HG02973 (cell line): ENCODE data around the gene ZFAND5.
A peak's percentile ranks its signal among the peaks of the same experiment; 100 is the strongest.

Experiments used
- ATAC-seq: cut with Tn5 transposase; IDR thresholded peaks from one replicate; pipeline ENCODE4 v1.9.1; 2021; ENCODE audit warnings: moderate library complexity; ENCODE audit not compliant: unreplicated experiment

Gene ZFAND5

DNA sequence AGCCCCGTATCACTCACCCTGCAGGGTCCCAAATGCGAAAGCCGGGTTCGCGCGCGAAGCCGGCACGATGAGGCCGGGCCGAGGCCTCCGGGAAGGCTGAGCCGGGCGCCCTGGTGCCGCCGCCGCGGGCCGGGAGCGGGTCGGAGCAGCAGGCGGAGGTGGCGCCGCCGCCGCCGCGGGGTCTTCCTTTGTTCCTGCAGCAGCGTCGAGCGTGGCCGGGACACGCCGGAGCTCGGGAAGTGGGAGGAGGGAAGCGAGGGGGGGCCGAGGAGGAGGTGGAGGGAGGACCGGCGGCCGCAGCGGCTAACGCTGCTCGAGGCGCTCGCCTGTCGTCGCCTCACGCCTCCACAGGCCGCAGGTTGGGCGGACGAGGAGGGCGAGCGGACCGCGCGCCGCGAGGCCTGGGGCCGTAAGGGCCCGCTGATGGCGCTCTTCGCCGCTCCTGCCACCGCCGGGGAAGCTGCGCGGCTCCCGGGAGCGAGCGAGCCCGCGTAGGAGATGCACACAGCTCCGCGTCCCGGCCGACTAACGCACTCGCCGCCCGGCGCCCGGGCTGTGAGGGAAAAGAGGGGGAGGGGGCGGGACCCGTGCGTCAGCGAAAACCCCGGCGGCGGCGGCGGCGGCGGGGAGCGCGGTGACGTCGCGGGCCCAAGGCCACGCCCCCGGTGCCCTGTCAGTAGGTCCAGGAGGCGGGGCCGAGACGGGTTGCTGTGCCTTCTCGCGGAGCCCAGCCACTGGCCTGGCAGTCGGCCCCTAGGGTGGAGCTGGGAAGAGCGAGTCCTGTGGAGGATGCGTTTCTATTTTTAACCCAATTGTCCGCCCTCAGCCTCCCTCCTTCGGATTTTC is at the start of gene ZFAND5:
ZFAND5 (minus strand) TSS at position 530 of the 846 bp plus-strand sequence. CDS start 4,430 bp downstream, outside the sequence.
- ATAC-seq: peak; percentile 79

DNA sequence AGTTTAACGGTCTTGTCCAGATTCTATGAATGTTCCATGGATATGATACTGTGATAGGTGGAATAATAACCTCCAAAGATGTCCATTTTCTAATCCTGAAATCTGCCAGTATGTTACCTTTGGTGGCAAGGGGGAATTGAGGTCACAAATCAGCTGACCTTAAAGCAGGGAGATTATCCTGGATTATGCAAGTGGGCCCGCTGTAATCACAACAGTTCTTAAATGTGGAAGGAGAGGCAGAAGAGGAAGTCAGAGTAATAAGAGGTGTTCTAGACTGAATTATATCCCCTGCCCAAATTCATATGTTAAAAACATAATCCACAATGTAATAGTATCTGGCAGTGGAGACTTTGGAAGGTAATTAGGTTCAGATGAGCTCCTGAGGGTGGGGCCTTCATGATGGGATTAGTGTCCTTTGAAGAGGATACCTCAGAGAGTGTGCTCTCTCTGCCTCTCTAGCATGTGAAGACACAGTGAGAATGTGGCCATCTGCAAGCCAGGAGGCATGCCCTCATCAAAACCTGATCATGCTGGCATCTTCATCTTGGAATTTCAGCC is 47.6 kb upstream of the ZFAND5 start:
- no peak for ATAC-seq

- no peak for ATAC-seq
Observed at GRCh38 chr9:72410214-72410613, 45.2 kb upstream of the ZFAND5 start.

DNA sequence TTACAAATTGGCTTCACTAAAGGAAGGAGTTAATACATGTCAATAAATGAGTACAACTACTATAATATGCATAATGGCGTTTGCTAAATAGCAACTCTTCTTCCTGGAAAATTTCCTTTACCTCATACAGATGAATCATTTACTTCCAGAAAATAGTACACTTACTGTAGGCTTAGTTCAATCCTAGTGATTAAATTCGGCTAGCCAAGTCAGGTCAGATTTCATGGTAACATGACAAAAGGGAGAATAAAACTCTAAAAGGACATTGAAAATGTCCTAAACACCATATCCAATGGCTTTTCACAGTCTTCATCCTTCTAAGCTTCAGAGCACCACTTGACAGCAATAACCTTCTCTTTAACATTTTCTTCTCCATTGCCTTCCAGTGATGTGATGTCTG is 42.1 kb upstream of the ZFAND5 start:
- ATAC-seq: no peak

- ATAC-seq: no peak
Observed at GRCh38 chr9:72402744-72403143, 37.7 kb upstream of the ZFAND5 start.

GRCh38 chr9:72401396-72401795 is 36.4 kb upstream of the ZFAND5 start:
- ATAC-seq: no peak

GRCh38 chr9:72400866-72401265 is 35.9 kb upstream of the ZFAND5 start:
- no peak for ATAC-seq

DNA sequence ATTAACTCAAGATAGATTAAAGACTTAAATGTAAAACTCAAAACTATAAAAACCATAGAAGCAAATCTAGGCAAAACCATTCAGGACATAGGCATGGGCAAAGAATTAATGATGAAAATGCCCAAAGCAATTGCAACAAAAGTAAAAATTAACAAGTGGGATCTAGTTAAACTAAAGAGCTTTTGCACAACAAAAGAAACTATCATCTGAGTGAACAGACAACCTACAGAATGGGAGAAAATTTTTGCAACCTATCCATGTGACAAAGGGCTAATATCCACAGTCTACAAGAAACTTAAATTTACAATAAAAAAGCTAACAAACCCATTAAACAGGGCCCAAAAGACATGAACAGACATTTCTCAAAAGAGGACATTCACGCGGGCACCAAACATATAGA is 34.4 kb upstream of the ZFAND5 start:
- no peak for ATAC-seq

DNA sequence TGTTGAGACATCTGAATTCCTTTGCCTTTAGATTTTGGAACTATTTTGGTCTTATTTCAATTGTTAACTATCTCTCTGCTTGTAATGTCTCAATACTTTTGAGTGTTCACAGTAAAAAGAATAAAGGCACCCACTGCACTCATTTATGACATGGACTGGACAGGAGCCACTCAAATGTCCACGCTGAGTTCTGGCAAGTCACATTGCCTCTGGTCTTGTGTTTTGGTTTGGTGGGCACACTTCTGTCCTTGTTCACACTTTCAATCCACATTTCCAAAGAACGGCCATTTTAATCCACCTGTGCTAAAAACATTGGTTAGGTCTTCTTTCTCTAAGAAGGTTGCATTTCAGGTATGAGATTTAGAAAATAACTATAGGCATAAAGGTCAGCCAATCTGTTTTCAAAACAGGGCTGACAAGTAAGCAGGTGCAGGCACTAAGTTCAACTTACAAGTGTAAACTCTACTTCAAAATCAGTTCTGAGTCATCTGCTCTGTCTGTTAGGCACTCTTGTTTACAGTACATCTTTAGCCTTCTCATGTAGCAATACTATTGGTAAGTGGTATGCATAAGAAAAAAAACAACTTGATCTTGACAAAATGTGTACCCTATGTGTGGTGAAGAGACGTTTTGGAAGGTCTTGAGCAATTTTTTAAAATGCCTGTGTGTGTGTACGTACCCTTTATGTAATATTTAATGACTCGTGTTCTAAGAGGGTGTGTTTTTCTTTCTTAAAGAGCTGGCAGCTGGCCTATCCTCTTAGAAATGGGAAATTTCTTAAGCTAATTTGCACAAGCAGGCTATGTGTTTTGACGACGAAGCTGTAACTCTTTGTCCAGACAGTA is 31.5 kb upstream of the ZFAND5 start:
- no peak for ATAC-seq

DNA sequence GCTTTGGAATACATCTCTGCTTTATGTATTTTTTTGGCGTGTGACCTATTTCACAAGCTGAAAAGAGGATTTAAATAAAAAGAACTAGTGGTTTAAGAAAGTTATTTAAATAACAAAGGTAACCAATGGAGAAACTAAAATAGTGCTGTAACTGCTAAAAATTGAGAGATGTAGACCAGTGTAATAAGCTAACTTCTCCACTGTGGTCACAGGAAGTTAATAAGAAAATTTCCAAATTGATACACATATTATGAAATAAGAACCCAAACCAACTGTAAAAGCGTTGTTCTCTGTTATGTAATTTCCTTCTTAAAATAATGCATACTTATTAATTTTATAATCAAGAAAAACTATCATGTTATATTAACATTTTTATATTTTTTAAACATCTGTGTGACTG is 29.1 kb upstream of the ZFAND5 start:
- ATAC-seq: no peak

- ATAC-seq: no peak
Observed at GRCh38 chr9:72390907-72391306, 25.9 kb upstream of the ZFAND5 start.

- no peak for ATAC-seq
Observed at GRCh38 chr9:72386186-72386585, 21.2 kb upstream of the ZFAND5 start.

GRCh38 chr9:72384710-72385485 is 19.9 kb upstream of the ZFAND5 start:
- no peak for ATAC-seq

- no peak for ATAC-seq
Observed at GRCh38 chr9:72383978-72384709, 19.1 kb upstream of the ZFAND5 start.

DNA sequence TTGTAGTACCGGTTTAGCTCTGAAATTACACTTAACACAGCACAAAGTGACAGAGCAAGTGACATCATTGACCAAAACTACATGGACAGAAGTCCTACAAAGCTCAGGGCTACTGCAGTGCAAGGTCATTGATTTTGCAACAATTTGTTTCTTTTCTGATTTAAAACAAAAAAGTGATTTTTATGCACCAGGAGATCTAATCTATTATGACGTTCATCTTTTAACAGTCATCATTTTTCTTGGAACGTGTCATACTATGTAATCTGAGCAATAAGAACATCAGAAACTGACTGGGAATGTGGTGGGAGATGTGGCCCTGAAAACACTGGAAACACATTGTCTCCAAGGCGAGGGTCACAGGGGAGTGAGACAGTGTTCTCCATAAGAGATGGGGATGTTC is 17.4 kb upstream of the ZFAND5 start:
- no peak for ATAC-seq

GRCh38 chr9:72377041-72377440 is 12.0 kb upstream of the ZFAND5 start:
- ATAC-seq: no peak

GRCh38 chr9:72371151-72371550 is 6.1 kb upstream of the ZFAND5 start:
- ATAC-seq: no peak

DNA sequence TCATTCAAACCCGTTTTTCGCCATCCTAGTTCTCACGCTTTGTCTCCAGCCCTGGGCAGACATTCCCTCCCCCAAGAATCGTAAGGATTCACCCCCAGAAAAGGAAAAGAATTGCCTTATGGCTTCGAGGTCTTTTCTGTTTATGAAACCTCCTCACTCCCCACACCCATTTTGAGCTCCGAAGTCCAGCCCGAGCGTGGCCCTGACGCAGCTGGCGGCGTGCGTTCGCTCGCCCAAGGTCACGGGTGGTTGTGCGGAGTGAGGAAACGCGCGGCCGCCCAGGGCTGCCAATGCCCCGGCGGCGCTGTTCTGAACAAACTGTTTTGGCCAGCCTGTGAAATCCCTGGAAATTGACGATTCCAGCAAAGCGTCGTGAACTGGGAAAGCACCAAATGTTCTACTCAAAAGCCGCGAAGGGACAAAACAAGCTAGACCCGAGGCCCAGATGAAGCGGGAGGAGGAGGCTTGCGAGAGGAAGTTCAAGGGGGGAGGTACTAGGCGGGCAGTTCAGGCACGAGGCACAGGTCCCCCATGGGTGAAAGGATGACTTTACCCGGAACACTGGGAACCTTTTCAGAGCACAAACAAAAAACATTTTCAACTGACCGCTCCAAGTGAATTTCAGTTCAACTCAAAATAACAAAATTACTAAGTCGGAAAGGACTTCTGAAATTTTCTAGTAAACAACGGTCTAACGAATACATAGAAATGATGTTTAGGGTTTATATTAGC is 683 bp upstream of the ZFAND5 start:
- peak; percentile 34 for ATAC-seq

DNA sequence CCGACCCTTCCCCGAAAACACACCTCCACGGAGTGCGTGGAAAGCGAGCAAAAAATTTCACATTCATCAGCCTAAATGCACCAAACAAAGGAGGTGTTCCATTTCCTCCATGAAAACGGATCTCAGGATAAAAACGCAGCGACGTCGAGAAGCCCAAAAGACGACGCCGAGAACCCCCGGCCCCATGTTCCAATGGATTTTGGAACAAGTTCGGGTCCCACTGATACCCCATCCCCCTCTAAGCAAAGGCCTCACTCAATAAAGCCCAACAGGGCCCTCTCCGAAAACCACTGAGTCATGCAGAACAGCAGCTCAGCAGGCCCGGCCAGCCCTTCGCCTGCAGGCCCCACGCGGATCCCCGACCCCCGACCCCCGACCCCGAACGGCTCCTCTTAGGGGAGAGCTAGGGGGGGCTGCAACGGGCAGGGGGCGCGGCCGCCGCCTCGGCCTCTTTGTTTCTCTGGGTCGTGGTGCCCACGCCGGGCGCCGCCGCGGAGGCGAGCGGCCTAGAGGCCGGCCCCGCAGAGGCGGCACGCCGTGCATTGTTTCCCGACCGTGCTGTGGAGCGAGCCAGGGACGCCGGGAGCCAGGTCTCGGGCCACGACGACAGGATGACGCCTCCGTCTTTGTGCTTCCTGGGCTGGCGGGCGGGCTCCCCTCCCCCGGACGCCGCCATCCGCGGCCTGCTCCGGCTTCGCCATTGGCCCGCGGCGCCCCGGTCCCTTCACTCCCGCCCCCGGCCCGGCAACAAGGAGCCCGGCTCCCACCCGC is 915 bp downstream of the ZFAND5 start:
- ATAC-seq: peak; percentile 36
